H1 (cell line): ENCODE measurements around the gene PBX3. TPM values are rescaled to one million over a fixed set of nuclear protein-coding genes. Genes with fewer than 3 reads are reported as not detected.

Experiments used
- CTCF ChIA-PET: fragments of 300-600 bp; sonication (Branson Sonifier 250); formaldehyde crosslinking; loops from one replicate; lab custom pipeline; 2021; ENCODE audit not compliant: partially characterized antibody; lab: Charles Lee
- POLR2A ChIA-PET: fragments of 300-600 bp; sonication (Branson Sonifier 250); formaldehyde crosslinking; loops from one replicate; lab custom pipeline; 2021; ENCODE audit warnings: inconsistent platforms; ENCODE audit not compliant: partially characterized antibody; lab: Charles Lee
- DNase-seq, 2 experiments: peaks; one replicate each; pipeline versions ENCODE4 v3.0.0 to v3.0.0-alpha.2; 2010 to 2022; ENCODE audit warnings: low spot score in 2 of 2, low read depth in 1 of 2, mixed read lengths in 1 of 2
- FAIRE-seq: peaks from 2 replicates; lab custom pipeline; 2011; peaks lifted over from hg19 to GRCh38; lab: Jason Lieb, UNC
- H2AFZ ChIP-seq: 2 replicates; pipeline ENCODE4 v1.8.1; 2012; ENCODE audit warnings: low read length, inconsistent platforms
- H2AK5ac ChIP-seq: 2 replicates; pipeline ENCODE4 v1.6.1; 2013; ENCODE audit warnings: low read depth, low read length
- H2BK120ac ChIP-seq: replicated peaks from 2 replicates; pipeline ENCODE3; 2013; ENCODE audit warnings: low read depth, low read length, inconsistent platforms
- H2BK12ac ChIP-seq: 2 replicates; pipeline ENCODE4 v1.6.1; 2013; ENCODE audit warnings: low read depth, low read length
- H2BK15ac ChIP-seq: 2 replicates; pipeline ENCODE4 v1.6.1; 2013; ENCODE audit warnings: low read length
- H2BK20ac ChIP-seq: 2 replicates; pipeline ENCODE4 v1.6.1; 2013; ENCODE audit warnings: low read length
- H2BK5ac ChIP-seq: 2 replicates; pipeline ENCODE4 v1.6.1; 2013; ENCODE audit warnings: low read depth, low read length
- H3K14ac ChIP-seq: 2 replicates; pipeline ENCODE4 v1.6.1; 2013; ENCODE audit warnings: inconsistent platforms; ENCODE audit not compliant: insufficient read length
- H3K18ac ChIP-seq: 2 replicates; pipeline ENCODE4 v1.6.1; 2013; ENCODE audit warnings: low read length; ENCODE audit errors: extremely low read depth
- H3K23ac ChIP-seq: 2 replicates; pipeline ENCODE4 v1.6.1; 2013; ENCODE audit warnings: inconsistent platforms; ENCODE audit not compliant: insufficient read length
- H3K23me2 ChIP-seq: 2 replicates; pipeline ENCODE4 v1.6.1; 2013; ENCODE audit warnings: low read depth, low read length
- H3K27ac ChIP-seq: 2 replicates; pipeline ENCODE4 v1.6.1; 2011; ENCODE audit warnings: low read depth, low read length, inconsistent platforms
- H3K27me3 ChIP-seq, 4 experiments: replicated peaks in 1 of 4; 1 replicate in 1 of 4; 2 replicates in 3 of 4; pipeline versions ENCODE4 v1.6.1 to v1.8.1; 2011 to 2013; ENCODE audit warnings: low read length in 3 of 4, mild to moderate bottlenecking in 3 of 4, inconsistent platforms in 2 of 4, mixed read lengths in 2 of 4, moderate library complexity in 1 of 4; ENCODE audit not compliant: control insufficient read depth in 3 of 4, insufficient read depth in 3 of 4; ENCODE audit errors: extremely low read depth in 1 of 4
- H3K36me3 ChIP-seq, 4 experiments: 2 replicates each; pipeline versions ENCODE4 v1.6.1 to v1.8.1; 2011 to 2013; ENCODE audit warnings: mild to moderate bottlenecking in 4 of 4, low read length in 3 of 4, moderate library complexity in 2 of 4, control low read depth in 1 of 4, inconsistent platforms in 1 of 4; ENCODE audit not compliant: insufficient read depth in 4 of 4, control insufficient read depth in 2 of 4
- H3K4ac ChIP-seq: replicated peaks from 2 replicates; pipeline ENCODE3; 2013; ENCODE audit warnings: low read length, low read depth, mixed read lengths, inconsistent platforms; ENCODE audit not compliant: insufficient read length
- H3K4me1 ChIP-seq, 4 experiments: replicated peaks in 1 of 4; 1 replicate in 1 of 4; 2 replicates in 3 of 4; pipeline versions ENCODE4 v1.6.1 to v1.8.1; 2011 to 2013; ENCODE audit warnings: low read length in 3 of 4, inconsistent platforms in 2 of 4, mixed read lengths in 1 of 4; ENCODE audit not compliant: insufficient read depth in 4 of 4, control insufficient read depth in 3 of 4
- H3K4me2 ChIP-seq, 2 experiments: 2 replicates each; pipeline versions ENCODE4 v1.6.1 to v1.8.1; 2011 to 2013; ENCODE audit warnings: low read depth in 2 of 2, low read length in 2 of 2, control low read depth in 1 of 2, inconsistent platforms in 1 of 2, mild to moderate bottlenecking in 1 of 2; ENCODE audit not compliant: insufficient read depth in 1 of 2
- H3K4me3 ChIP-seq, 4 experiments: fragments of 200-600, 300-600 bp in 1 of 4; sonication (generic), shearing (Covaris generic), sonication (Bioruptor Twin) in 1 of 4; 2 replicates each; pipeline versions ENCODE4 v1.5.1 to v1.8.1; 2011 to 2016; ENCODE audit warnings: low read length in 4 of 4, low read depth in 3 of 4, control low read depth in 2 of 4, inconsistent platforms in 2 of 4, mild to moderate bottlenecking in 2 of 4, mixed read lengths in 1 of 4, moderate library complexity in 1 of 4; ENCODE audit not compliant: insufficient read depth in 2 of 4; ENCODE audit errors: extremely low read depth in 1 of 4
- H3K56ac ChIP-seq: replicated peaks from 2 replicates; pipeline ENCODE3; 2013; ENCODE audit warnings: low read depth, mild to moderate bottlenecking, mixed read lengths, low read length, inconsistent platforms; ENCODE audit not compliant: insufficient read length
- H3K79me1 ChIP-seq: 2 replicates; pipeline ENCODE4 v1.6.1; 2013; ENCODE audit warnings: low read depth, low read length, control low read depth
- H3K79me2 ChIP-seq, 2 experiments: 2 replicates each; pipeline versions ENCODE4 v1.6.1 to v1.8.1; 2012 to 2013; ENCODE audit warnings: low read length in 2 of 2, mild to moderate bottlenecking in 2 of 2, inconsistent platforms in 1 of 2; ENCODE audit not compliant: insufficient read depth in 2 of 2, control insufficient read depth in 1 of 2
- H3K9ac ChIP-seq, 4 experiments: replicated peaks in 1 of 4; 1 replicate in 1 of 4; 2 replicates in 3 of 4; pipeline versions ENCODE4 v1.6.1 to v1.8.1; 2011 to 2013; ENCODE audit warnings: low read depth in 3 of 4, low read length in 3 of 4, control low read depth in 2 of 4, mild to moderate bottlenecking in 2 of 4, moderate library complexity in 2 of 4, inconsistent platforms in 1 of 4; ENCODE audit errors: extremely low read depth in 1 of 4
- H3K9me3 ChIP-seq, 2 experiments: 2 replicates each; pipeline versions ENCODE4 v1.6.1 to v1.8.1; 2012 to 2013; ENCODE audit warnings: mild to moderate bottlenecking in 2 of 2, moderate library complexity in 2 of 2, control low read depth in 1 of 2, inconsistent platforms in 1 of 2, low read depth in 1 of 2, low read length in 1 of 2, mixed read lengths in 1 of 2; ENCODE audit not compliant: insufficient read depth in 2 of 2
- H4K20me1 ChIP-seq, 2 experiments: replicated peaks in 1 of 2; 2 replicates each; pipeline versions ENCODE3 to v1.8.1; 2011 to 2013; ENCODE audit warnings: inconsistent platforms in 2 of 2, low read length in 2 of 2, mild to moderate bottlenecking in 1 of 2; ENCODE audit not compliant: insufficient read depth in 2 of 2, control insufficient read depth in 1 of 2
- H4K5ac ChIP-seq: 2 replicates; pipeline ENCODE4 v1.6.1; 2013; ENCODE audit warnings: low read length, low read depth, mixed read lengths, inconsistent platforms; ENCODE audit not compliant: insufficient read length
- H4K8ac ChIP-seq: 2 replicates; pipeline ENCODE4 v1.8.0; 2013; ENCODE audit warnings: mild to moderate bottlenecking, moderate library complexity, low read length, inconsistent platforms; ENCODE audit not compliant: insufficient read depth; ENCODE audit errors: extremely low read depth
- H4K91ac ChIP-seq: replicated peaks from 2 replicates; pipeline ENCODE3; 2013; ENCODE audit warnings: low read length, mixed read lengths, inconsistent platforms; ENCODE audit not compliant: insufficient read length
- BRCA1 ChIP-seq: IDR thresholded peaks from 2 replicates; pipeline ENCODE4 v1.6.1; 2012; ENCODE audit warnings: low read depth, low read length, improper control_type of control experiment
- CEBPB ChIP-seq: IDR thresholded peaks from 2 replicates; pipeline ENCODE4 v1.6.1; 2012; ENCODE audit warnings: low read depth, low read length
- CHD1 ChIP-seq: IDR thresholded peaks from 2 replicates; pipeline ENCODE4 v1.6.1; 2012; ENCODE audit warnings: low read depth, low read length, improper control_type of control experiment
- CTBP2 ChIP-seq: IDR thresholded peaks from 2 replicates; pipeline ENCODE4 v1.7.0; 2011; ENCODE audit warnings: borderline replicate concordance, mild to moderate bottlenecking, moderate library complexity, mixed read lengths, low read length; ENCODE audit not compliant: insufficient read depth, insufficient read length
- TAF7 ChIP-seq: optimal IDR thresholded peaks from 2 replicates; pipeline ENCODE3; 2011; ENCODE audit warnings: low read depth, mild to moderate bottlenecking, inconsistent platforms, low read length, moderate library complexity, borderline replicate concordance
- WGBS, 2 experiments: shearing (Covaris generic) in 1 of 2; methylation state at CpG; one replicate each; pipeline versions ENCODE4 v1.1.6 to v1.1.7; 2013 to 2015; ENCODE audit warnings: low lambda C conversion rate in 2 of 2, mixed read lengths in 2 of 2, inconsistent platforms in 1 of 2, low coverage in 1 of 2, missing lambda C conversion rate in 1 of 2; ENCODE audit not compliant: insufficient replicate concordance in 2 of 2, insufficient coverage in 1 of 2, insufficient read length in 1 of 2; ENCODE audit errors: extremely low coverage in 1 of 2, missing lambda C conversion rate in 1 of 2; 5-methylcytosine and 5-hydroxymethylcytosine counted together
- polyA plus RNA-seq, 7 experiments: library from polyadenylated mRNA; depleted of rRNA in 3 of 7; stranded (reverse) in 5 of 7; unstranded in 2 of 7; fragments of >200 nt in 5 of 7; fragments of 200-250 nt in 2 of 7; gene quantifications; 1 replicate in 5 of 7; 2 replicates in 1 of 7; 4 replicates in 1 of 7; pipeline versions ENCODE4 v1.2.1 to v1.2.3, GENCODE V29; 2011 to 2013; ENCODE audit warnings: missing spikeins in 2 of 7, mixed read lengths in 2 of 7
- total RNA-seq: library from RNA; stranded (reverse); fragmentation: NEBNext Ultra II Directional; extraction: Animal tissue kit (Norgen Biotek cat#: 25700); gene quantifications from 2 replicates; pipeline ENCODE4 v1.2.1, GENCODE V29; 2021
- TF ChIP-seq, protein P1 (sequence below): IDR thresholded peaks from 2 replicates; pipeline ENCODE4 v1.6.1; 2011; ENCODE audit warnings: low read depth, mild to moderate bottlenecking, low read length; ENCODE audit not compliant: insufficient read depth
- TF ChIP-seq, protein P2 (sequence below), 3 experiments: IDR thresholded peaks; 1 replicate in 2 of 3; 2 replicates in 1 of 3; pipeline versions ENCODE4 v1.5.1 to v1.6.1; 2011; ENCODE audit warnings: low read length in 3 of 3, mild to moderate bottlenecking in 3 of 3, inconsistent platforms in 2 of 3, low read depth in 1 of 3, moderate library complexity in 1 of 3; ENCODE audit not compliant: insufficient read depth in 1 of 3; ENCODE audit errors: control extremely low read depth in 1 of 3

Gene PBX3
- total and polyA plus RNA-seq, 2 of the 8 experiments (the other 6 are each of a cell fraction or from before 2014, with no cell fraction given) = 22.7 to 44.3 TPM

DNA sequence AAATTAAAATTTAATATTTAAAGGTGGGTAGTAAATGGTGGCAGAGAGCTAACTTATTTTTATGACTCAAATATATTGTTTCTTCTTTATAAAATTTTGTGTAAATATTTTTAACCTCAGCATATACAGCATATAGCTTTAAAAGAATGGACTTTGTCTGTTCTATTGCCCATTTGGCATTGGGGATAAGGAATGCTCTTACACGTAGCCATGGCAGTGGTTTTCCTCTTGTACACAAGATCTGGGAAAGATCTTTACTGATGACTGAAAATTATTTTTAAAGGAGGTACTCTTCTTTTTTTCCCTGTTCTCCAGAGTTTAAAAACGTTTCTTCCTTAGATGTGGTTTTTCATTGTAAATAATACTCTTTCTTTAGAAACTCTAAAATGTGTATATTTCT is 75.0 kb downstream of the PBX3 start:
- FAIRE-seq = no peak
- Histone ChIP-seq H3K56ac (no peak overlapping the region), H2BK15ac (no peak overlapping the region), H3K23ac (no peak overlapping the region), H2BK12ac (no peak overlapping the region), H4K20me1 (peaks cover 2 to 3% of the 10 kb centered on the region in 2 experiments), H3K79me1 (no peaks in the 10 kb centered on the region), H4K5ac (no peak overlapping the region), H3K4me2 (no peak overlapping the region), H3K27me3 (no peaks in the 10 kb centered on the region), H4K91ac (no peak overlapping the region), H2AFZ (no peak overlapping the region), H2BK20ac (no peak overlapping the region), H3K14ac (no peak overlapping the region), H3K36me3 (no peaks in the 10 kb centered on the region), H2AK5ac (no peak overlapping the region), H3K27ac (no peak overlapping the region), H3K79me2 (peaks cover 0 to 43% of the 10 kb centered on the region in 2 experiments; a peak in 3 of 4 replicates), H3K9ac (no peak overlapping the region), H3K4me3 (no peak overlapping the region), H2BK120ac (no peak overlapping the region), H3K18ac (no peak overlapping the region), H3K23me2 (no peaks in the 10 kb centered on the region), H3K9me3 (no peaks in the 10 kb centered on the region), H4K8ac (no peak overlapping the region), H2BK5ac (no peak overlapping the region), H3K4me1 (no peaks in the 10 kb centered on the region), H3K4ac (no peak overlapping the region)
- CTCF ChIA-PET = no interaction called here
- 77% methylated on average over 2 of the region's 2 CpGs; no CpG with 5 or more reads in 1 of the 2 experiments for WGBS, 2 experiments
- DNase-seq = no peak
- POLR2A ChIA-PET = no interaction called here
- TF ChIP-seq TAF7 (no peak), BRCA1 (no peak), CEBPB (no peak), CHD1 (no peak), CTBP2 (no peak)
- TF ChIP-seq, protein P1, sequence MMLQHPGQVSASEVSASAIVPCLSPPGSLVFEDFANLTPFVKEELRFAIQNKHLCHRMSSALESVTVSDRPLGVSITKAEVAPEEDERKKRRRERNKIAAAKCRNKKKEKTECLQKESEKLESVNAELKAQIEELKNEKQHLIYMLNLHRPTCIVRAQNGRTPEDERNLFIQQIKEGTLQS = no peak
- TF ChIP-seq, protein P2, sequence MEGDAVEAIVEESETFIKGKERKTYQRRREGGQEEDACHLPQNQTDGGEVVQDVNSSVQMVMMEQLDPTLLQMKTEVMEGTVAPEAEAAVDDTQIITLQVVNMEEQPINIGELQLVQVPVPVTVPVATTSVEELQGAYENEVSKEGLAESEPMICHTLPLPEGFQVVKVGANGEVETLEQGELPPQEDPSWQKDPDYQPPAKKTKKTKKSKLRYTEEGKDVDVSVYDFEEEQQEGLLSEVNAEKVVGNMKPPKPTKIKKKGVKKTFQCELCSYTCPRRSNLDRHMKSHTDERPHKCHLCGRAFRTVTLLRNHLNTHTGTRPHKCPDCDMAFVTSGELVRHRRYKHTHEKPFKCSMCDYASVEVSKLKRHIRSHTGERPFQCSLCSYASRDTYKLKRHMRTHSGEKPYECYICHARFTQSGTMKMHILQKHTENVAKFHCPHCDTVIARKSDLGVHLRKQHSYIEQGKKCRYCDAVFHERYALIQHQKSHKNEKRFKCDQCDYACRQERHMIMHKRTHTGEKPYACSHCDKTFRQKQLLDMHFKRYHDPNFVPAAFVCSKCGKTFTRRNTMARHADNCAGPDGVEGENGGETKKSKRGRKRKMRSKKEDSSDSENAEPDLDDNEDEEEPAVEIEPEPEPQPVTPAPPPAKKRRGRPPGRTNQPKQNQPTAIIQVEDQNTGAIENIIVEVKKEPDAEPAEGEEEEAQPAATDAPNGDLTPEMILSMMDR (IDR thresholded peaks at IDR 0.05; ENCODE audit: control extremely low read depth in 1 of 3, insufficient read depth in 1 of 3, low read depth in 1 of 3, low read length in 3 of 3) = no peak
